Type B pancreatic cell (in vitro differentiated cells): ENCODE measurements around the gene WDSUB1. TPM values are rescaled to one million over a fixed set of nuclear protein-coding genes. Genes with fewer than 3 reads are reported as not detected.

Source experiments
- DNase-seq: peaks from one replicate; pipeline ENCODE4 v3.0.0; 2021; ENCODE audit warnings: mixed read lengths; ENCODE audit not compliant: unreplicated experiment; ENCODE audit errors: extremely low spot score
- H3K27ac Mint-ChIP-seq: 2 replicates; pipeline ENCODE4 v1.8.0; 2021; ENCODE audit warnings: mild to moderate bottlenecking, mixed read lengths
- H3K27me3 Mint-ChIP-seq: 2 replicates; pipeline ENCODE4 v1.8.0; 2021; ENCODE audit warnings: mixed read lengths
- H3K36me3 Mint-ChIP-seq: 2 replicates; pipeline ENCODE4 v1.8.0; 2021; ENCODE audit warnings: mixed read lengths
- H3K4me1 Mint-ChIP-seq: one replicate; pipeline ENCODE4 v1.8.0; 2021; ENCODE audit warnings: mixed read lengths; ENCODE audit not compliant: unreplicated experiment
- H3K4me3 Mint-ChIP-seq: 2 replicates; pipeline ENCODE4 v1.8.0; 2021; ENCODE audit warnings: mild to moderate bottlenecking, mixed read lengths
- H3K9me3 Mint-ChIP-seq: 2 replicates; pipeline ENCODE4 v1.8.0; 2021; ENCODE audit warnings: mixed read lengths
- total RNA-seq: library from RNA; stranded (reverse); gene quantifications from 2 replicates; pipeline ENCODE4 v1.2.1, GENCODE V29; 2021; ENCODE audit warnings: low replicate concordance
- TF ChIP-seq, protein P1 (sequence below): fragments of 200-600 bp; sonication (generic); conservative IDR thresholded peaks from 2 replicates; pipeline ENCODE4 v1.5.0; 2021; ENCODE audit warnings: antibody characterized with exemption, mild to moderate bottlenecking

WDSUB1 gene
- total RNA-seq, 1 donor from 2014 or later, result 9.5 TPM

DNA sequence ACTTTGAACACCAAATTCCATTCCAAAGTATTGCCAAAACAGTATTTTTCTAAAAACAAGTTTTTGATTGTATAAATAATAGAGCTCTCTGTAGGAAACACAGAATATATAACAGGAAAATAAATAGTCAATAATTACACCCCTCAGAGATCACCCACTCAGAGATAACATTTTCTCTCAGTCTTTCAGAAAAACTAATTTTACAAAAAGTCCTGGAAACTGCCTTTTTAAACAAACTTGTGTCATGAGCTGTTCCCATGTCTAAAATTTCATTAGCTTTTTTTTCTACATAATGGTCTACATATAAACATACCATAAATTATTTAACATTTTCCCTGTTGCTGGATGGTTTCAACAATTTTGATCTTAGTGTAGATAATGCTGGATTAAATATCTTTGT is 1.2 kb upstream of the WDSUB1 start:
- Mint-ChIP-seq H3K27ac (peak overlapping the region; percentile 90), H3K4me1 (peaks cover 26% of the 10 kb centered on the region), H3K4me3 (peak overlapping the region; percentile 93), H3K27me3 (no peaks in the 10 kb centered on the region), H3K9me3 (no peaks in the 10 kb centered on the region), H3K36me3 (no peaks in the 10 kb centered on the region)
- TF ChIP-seq, protein P1, sequence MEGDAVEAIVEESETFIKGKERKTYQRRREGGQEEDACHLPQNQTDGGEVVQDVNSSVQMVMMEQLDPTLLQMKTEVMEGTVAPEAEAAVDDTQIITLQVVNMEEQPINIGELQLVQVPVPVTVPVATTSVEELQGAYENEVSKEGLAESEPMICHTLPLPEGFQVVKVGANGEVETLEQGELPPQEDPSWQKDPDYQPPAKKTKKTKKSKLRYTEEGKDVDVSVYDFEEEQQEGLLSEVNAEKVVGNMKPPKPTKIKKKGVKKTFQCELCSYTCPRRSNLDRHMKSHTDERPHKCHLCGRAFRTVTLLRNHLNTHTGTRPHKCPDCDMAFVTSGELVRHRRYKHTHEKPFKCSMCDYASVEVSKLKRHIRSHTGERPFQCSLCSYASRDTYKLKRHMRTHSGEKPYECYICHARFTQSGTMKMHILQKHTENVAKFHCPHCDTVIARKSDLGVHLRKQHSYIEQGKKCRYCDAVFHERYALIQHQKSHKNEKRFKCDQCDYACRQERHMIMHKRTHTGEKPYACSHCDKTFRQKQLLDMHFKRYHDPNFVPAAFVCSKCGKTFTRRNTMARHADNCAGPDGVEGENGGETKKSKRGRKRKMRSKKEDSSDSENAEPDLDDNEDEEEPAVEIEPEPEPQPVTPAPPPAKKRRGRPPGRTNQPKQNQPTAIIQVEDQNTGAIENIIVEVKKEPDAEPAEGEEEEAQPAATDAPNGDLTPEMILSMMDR, result no peak
- no peak for DNase-seq

- Mint-ChIP-seq H3K9me3 (no peaks in the 10 kb centered on the region), H3K27ac (peak overlapping the region; percentile 90), H3K4me3 (peak overlapping the region; percentile 93), H3K36me3 (no peaks in the 10 kb centered on the region), H3K27me3 (no peaks in the 10 kb centered on the region), H3K4me1 (peaks cover 26% of the 10 kb centered on the region)
- TF ChIP-seq, protein P1, result no peak
- peak; percentile 98 for DNase-seq
Measured at GRCh38 chr2:159286709-159287441, 372 bp upstream of the WDSUB1 start.

- Mint-ChIP-seq H3K9me3 (no peaks in the 10 kb centered on the region), H3K4me3 (peak overlapping the region; percentile 92), H3K4me1 (peaks cover 21% of the 10 kb centered on the region), H3K36me3 (no peaks in the 10 kb centered on the region), H3K27ac (peak overlapping the region; percentile 89), H3K27me3 (no peaks in the 10 kb centered on the region)
- no peak for DNase-seq
- TF ChIP-seq, protein P1, result no peak
Measured at GRCh38 chr2:159285433-159285832, 1.1 kb downstream of the WDSUB1 start.

- DNase-seq, result no peak
- Mint-ChIP-seq H3K4me3 (no peak overlapping the region), H3K27me3 (no peaks in the 10 kb centered on the region), H3K4me1 (peaks cover 17% of the 10 kb centered on the region), H3K27ac (no peak overlapping the region), H3K9me3 (no peaks in the 10 kb centered on the region), H3K36me3 (peaks cover 5% of the 10 kb centered on the region)
- TF ChIP-seq, protein P1, result no peak
Measured at GRCh38 chr2:159283529-159283928, 3.0 kb downstream of the WDSUB1 start.

GRCh38 chr2:159281002-159281401 is 5.5 kb downstream of the WDSUB1 start:
- Mint-ChIP-seq H3K4me1 (peaks cover 9% of the 10 kb centered on the region), H3K27me3 (no peaks in the 10 kb centered on the region), H3K36me3 (peaks cover 9% of the 10 kb centered on the region), H3K27ac (no peak overlapping the region), H3K9me3 (no peaks in the 10 kb centered on the region), H3K4me3 (no peak overlapping the region)
- no peak for DNase-seq
- TF ChIP-seq, protein P1, result no peak
